ENCODE measurements around the gene CRACR2A.

The CRACR2A gene

GRCh38 chr12:3752741-3753486, at the start of gene CRACR2A:
CRACR2A (minus strand) TSS chr12:3753109; CDS start chr12:3696999, 56,110 bp downstream.
- DNase-seq, result peak; percentile 88

DNA sequence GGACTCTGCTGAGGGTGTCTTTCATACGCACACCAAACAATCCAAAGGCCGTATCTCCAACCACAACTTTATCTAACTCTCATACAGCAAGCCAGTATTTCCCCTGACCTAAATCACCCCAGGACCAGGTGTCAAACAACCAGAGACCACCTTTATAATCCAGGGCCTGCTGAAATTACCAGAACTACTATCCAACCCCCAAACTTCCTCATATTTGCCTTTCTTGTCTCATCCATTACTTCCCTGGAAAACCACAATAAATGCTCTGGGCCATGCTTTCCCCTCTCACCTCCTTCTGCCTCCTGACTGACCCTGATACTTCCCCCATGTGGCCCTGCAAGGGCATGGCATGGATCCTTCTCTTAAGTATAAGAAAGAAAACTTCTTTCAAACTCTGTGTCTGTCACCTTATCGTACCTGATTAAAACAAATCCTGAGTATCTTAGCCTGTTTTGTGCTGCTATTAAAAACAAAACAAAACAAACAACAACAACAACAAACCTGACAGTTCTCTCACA, 44.7 kb upstream of the CRACR2A start:
- peak; percentile 52 for DNase-seq

- no peak for DNase-seq
Observed at GRCh38 chr12:3795492-3796133, 42.7 kb upstream of the CRACR2A start.

GRCh38 chr12:3795066-3795465, 42.2 kb upstream of the CRACR2A start:
- DNase-seq, result peak; percentile 25

DNA sequence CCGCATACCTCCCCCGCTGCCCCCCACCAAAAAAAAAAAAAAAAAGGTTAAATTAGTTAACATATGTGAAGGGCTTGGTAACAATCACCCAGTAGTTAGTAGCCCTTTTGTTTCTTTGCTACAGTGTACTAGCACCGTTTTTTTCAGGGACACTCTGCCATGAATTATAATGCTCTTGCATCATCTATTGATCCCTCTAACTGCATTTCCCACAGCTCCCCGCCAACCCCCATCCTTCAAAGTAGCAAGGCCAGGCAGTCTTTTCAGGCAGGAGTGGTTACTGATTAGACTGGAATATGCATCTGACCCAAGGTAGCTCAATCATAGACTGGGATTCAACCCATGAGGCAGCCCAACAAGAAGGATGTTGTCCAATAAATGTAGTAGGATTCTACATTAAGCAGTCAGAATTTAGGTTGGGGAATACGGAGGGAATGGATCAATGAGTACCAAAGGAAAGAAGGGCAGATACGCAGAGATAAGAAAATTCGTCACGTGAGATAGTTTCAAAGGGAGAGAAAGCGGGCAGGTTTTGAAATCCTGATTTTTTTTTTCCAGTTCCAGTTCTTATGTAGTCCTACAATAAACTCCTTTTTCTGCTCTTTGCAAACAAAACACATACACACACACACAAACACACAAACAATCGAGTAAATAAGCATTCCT, 39.8 kb upstream of the CRACR2A start:
- DNase-seq, result no peak

- DNase-seq, result no peak
Observed at GRCh38 chr12:3791256-3791874, 38.5 kb upstream of the CRACR2A start.

DNA sequence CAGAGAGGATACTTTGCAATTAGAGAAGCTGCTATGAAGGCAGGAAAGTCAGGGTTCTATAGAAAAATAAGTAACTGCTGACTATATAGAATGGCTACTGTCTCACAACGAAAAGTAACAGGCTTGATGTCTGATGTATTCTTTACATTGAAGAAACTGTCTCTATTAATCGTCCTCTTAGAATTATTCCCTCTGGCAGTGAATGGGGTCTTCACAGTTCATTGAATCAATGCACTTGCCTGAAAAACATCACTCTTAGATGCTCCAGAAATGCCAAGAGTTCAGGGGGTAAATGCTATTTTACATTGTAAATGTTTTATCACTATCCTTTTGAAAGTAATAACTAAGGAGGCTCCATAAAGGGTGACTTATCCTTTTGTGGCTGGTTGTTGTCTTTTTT, 37.7 kb upstream of the CRACR2A start:
- no peak for DNase-seq

- no peak for DNase-seq
Observed at GRCh38 chr12:3789838-3790237, 36.9 kb upstream of the CRACR2A start.

DNA sequence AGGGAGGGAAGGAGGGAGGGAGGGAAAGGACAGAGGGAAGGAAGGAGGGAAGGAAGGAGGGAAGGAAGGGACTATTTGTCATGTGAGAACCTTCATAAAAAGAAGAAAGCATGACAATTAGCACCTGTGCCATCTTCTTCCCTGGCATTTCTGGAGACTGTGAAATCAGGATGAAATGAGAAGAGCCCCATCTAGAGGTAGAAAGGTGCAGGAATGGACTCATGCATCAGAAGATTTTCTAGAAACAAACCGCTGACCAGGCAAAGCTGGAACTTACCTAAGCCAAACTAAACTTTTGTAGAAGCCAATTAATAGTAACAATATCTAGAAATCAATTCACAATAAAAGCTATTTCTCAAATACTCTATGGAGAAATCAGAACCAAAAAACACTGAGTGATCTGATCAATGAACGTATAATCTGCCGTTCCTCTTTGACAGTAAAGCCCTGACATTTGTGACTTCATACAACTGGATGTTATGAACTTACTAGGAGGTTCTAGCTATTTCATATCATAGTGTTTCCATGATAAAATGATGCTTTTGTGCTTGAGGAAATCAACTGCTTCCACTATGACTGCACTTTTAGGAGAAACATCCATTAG, 24.4 kb upstream of the CRACR2A start:
- DNase-seq, result peak; percentile 51

- no peak for DNase-seq
Observed at GRCh38 chr12:3775385-3776035, 22.6 kb upstream of the CRACR2A start.

- DNase-seq, result no peak
Observed at GRCh38 chr12:3772380-3772779, 19.5 kb upstream of the CRACR2A start.

GRCh38 chr12:3771853-3772252, 18.9 kb upstream of the CRACR2A start:
- DNase-seq, result no peak

- no peak for DNase-seq
Observed at GRCh38 chr12:3770891-3771290, 18.0 kb upstream of the CRACR2A start.

- DNase-seq, result no peak
Observed at GRCh38 chr12:3768911-3769447, 16.1 kb upstream of the CRACR2A start.

GRCh38 chr12:3761116-3761735, 8.3 kb upstream of the CRACR2A start:
- no peak for DNase-seq

DNA sequence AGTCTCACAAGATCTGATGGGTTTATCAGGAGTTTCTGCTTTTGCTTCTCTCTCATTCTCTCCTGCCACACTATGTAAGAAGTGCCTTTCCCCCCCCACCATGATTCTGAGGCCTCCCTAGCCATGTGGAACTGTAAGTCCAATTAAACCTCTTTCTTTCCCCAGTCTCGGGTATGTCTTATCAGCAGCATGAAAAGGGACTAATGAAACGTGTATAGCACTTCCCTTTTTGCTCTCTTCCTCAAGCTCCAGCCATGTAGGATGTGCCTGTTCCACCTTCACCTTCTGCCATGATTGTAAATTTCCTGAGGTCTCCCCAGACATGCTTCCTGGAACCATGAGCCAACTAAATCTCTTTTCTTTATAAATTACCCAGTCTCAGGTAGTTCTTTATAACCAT, 7.0 kb upstream of the CRACR2A start:
- peak; percentile 41 for DNase-seq

DNA sequence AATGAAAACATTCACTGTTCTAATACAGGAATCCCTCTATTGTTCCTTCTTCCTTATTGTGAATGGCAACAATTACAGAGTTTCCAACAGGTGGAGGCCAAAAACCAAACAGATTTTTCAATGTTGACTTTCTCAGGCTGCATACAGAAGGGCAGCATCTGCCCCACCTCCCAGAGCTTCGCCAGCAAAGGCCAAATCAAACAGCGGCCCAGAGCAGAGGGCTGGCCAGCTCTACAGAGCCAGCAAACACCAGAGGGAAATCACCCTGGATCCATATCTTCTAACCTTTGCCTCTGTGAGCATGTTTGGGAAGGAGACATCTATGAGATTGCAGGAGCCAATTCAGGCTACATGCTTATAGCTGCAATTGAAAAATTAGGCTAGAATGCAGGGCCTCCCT, 4.4 kb upstream of the CRACR2A start:
- DNase-seq, result no peak

GRCh38 chr12:3755898-3756297, 3.0 kb upstream of the CRACR2A start:
- DNase-seq, result no peak

GRCh38 chr12:3753544-3754284, 805 bp upstream of the CRACR2A start:
- DNase-seq, result peak; percentile 58

- peak; percentile 62 for DNase-seq
Observed at GRCh38 chr12:3752096-3752709, 706 bp downstream of the CRACR2A start.

Data from OCI-M1 (cell line).